HG03103 (cell line): Measurements from ENCODE around the gene ATXN1.
A peak's percentile ranks its signal among the peaks of the same experiment; 100 is the strongest.

Experiments
- ATAC-seq: cut with Tn5 transposase; IDR thresholded peaks from one replicate; pipeline ENCODE4 v1.9.1; 2021; ENCODE audit warnings: low read depth; ENCODE audit not compliant: unreplicated experiment

The ATXN1 gene

GRCh38 chr6:16783952-16784565 lies 22.8 kb upstream of the ATXN1 start:
- ATAC-seq, result no peak

GRCh38 chr6:16783509-16783908 lies 22.2 kb upstream of the ATXN1 start:
- no peak for ATAC-seq

GRCh38 chr6:16782278-16782677 lies 21.0 kb upstream of the ATXN1 start:
- no peak for ATAC-seq

- ATAC-seq, result no peak
Observed at GRCh38 chr6:16781348-16782169, 20.3 kb upstream of the ATXN1 start.

GRCh38 chr6:16778521-16778920 lies 17.3 kb upstream of the ATXN1 start:
- ATAC-seq, result no peak

GRCh38 chr6:16777794-16778193 lies 16.5 kb upstream of the ATXN1 start:
- no peak for ATAC-seq

- no peak for ATAC-seq
Observed at GRCh38 chr6:16776394-16777017, 15.2 kb upstream of the ATXN1 start.

GRCh38 chr6:16774437-16774836 lies 13.2 kb upstream of the ATXN1 start:
- no peak for ATAC-seq

GRCh38 chr6:16773362-16773761 lies 12.1 kb upstream of the ATXN1 start:
- ATAC-seq, result no peak

- peak; percentile 82 for ATAC-seq
Observed at GRCh38 chr6:16770701-16771569, 9.7 kb upstream of the ATXN1 start.

GRCh38 chr6:16769986-16770376 lies 8.7 kb upstream of the ATXN1 start:
- ATAC-seq, result no peak

GRCh38 chr6:16769131-16769985 lies 8.1 kb upstream of the ATXN1 start:
- no peak for ATAC-seq

- ATAC-seq, result no peak
Observed at GRCh38 chr6:16768477-16768830, 7.2 kb upstream of the ATXN1 start.

- no peak for ATAC-seq
Observed at GRCh38 chr6:16767765-16768476, 6.7 kb upstream of the ATXN1 start.

GRCh38 chr6:16766836-16767745 lies 5.8 kb upstream of the ATXN1 start:
- no peak for ATAC-seq

- ATAC-seq, result no peak
Observed at GRCh38 chr6:16766043-16766536, 4.8 kb upstream of the ATXN1 start.

- no peak for ATAC-seq
Observed at GRCh38 chr6:16765235-16765634, 4.0 kb upstream of the ATXN1 start.
